ENCODE measurements around the gene GMCL2. TPM values are rescaled to one million over a fixed set of nuclear protein-coding genes. Genes with fewer than 3 reads are reported as not detected.
A peak's percentile ranks its signal among the peaks of the same experiment; 100 is the strongest.

GMCL2 gene
- total and polyA plus RNA-seq, 4 donors: not detected

- H3K4me1 ChIP-seq (ENCODE audit: control insufficient read depth in 4 of 4, insufficient read depth in 4 of 4, low read length in 3 of 4): peaks cover 26 to 66% (median 42%) of the 10 kb centered on the region in 4 donors
- TF ChIP-seq YY1 (IDR thresholded peaks at IDR 0.05): no peak
- TF ChIP-seq SP1 (IDR thresholded peaks at IDR 0.05): no peak
- no peak for TF ChIP-seq MAX (IDR thresholded peaks at IDR 0.05)
- TF ChIP-seq TAF1 (conservative IDR thresholded peaks at IDR 0.05): no peak
- TF ChIP-seq ATF3 (IDR thresholded peaks at IDR 0.05): no peak
- H3K9ac ChIP-seq (ENCODE audit: low read depth in 1 of 2, low read length in 2 of 2): peak overlapping the region; percentile 87 to 99
- H3K27me3 ChIP-seq (ENCODE audit: control insufficient read depth in 4 of 4, insufficient read depth in 4 of 4, low read length in 3 of 4): no peaks in the 10 kb centered on the region
- no peaks in the 10 kb centered on the region for H3K9me3 ChIP-seq (ENCODE audit: control insufficient read depth in 4 of 4, low read length in 3 of 4)
- peak overlapping the region; percentile 96 to 99 for H3K27ac ChIP-seq (ENCODE audit: low read depth in 1 of 2, low read length in 2 of 2)
- no peak for DNase-seq (ENCODE audit: low spot score)
- peaks cover 2 to 25% (median 19%) of the 10 kb centered on the region in 4 donors for H3K36me3 ChIP-seq (ENCODE audit: control insufficient read depth in 4 of 4, insufficient read depth in 3 of 4, low read depth in 1 of 4, low read length in 3 of 4)
- H3K4me3 ChIP-seq (ENCODE audit: low read depth in 1 of 3, low read length in 3 of 3): peak overlapping the region; percentile 78 to 81 (median 80)
- WGBS: 17% methylated on average over 21 of the region's 21 CpGs
Observed at GRCh38 chr5:178231539-178232123, 44.5 kb upstream of the GMCL2 start.

- Histone ChIP-seq H3K27me3 (ENCODE audit: control insufficient read depth in 4 of 4, insufficient read depth in 4 of 4, low read length in 3 of 4) (no peaks in the 10 kb centered on the region), H3K9me3 (ENCODE audit: control insufficient read depth in 4 of 4, low read length in 3 of 4) (no peaks in the 10 kb centered on the region), H3K36me3 (ENCODE audit: control insufficient read depth in 4 of 4, insufficient read depth in 3 of 4, low read depth in 1 of 4, low read length in 3 of 4) (peaks cover 2 to 25% (median 19%) of the 10 kb centered on the region in 4 donors), H3K4me1 (ENCODE audit: control insufficient read depth in 4 of 4, insufficient read depth in 4 of 4, low read length in 3 of 4) (peaks cover 26 to 63% (median 38%) of the 10 kb centered on the region in 4 donors), H3K4me3 (ENCODE audit: low read depth in 1 of 3, low read length in 3 of 3) (peak overlapping the region; percentile 78 to 81 (median 80)), H3K27ac (ENCODE audit: low read depth in 1 of 2, low read length in 2 of 2) (peak overlapping the region; percentile 96 to 99), H3K9ac (ENCODE audit: low read depth in 1 of 2, low read length in 2 of 2) (peak overlapping the region; percentile 87 to 99)
- WGBS: 23% methylated on average over 9 of the region's 9 CpGs
- no peak for DNase-seq (ENCODE audit: low spot score)
- no peak for TF ChIP-seq TAF1 (conservative IDR thresholded peaks at IDR 0.05)
- TF ChIP-seq ZBTB33 (IDR thresholded peaks at IDR 0.05): peak; percentile 78
- TF ChIP-seq SP1 (IDR thresholded peaks at IDR 0.05): peak; percentile 88
- no peak for TF ChIP-seq NR2F2 (IDR thresholded peaks at IDR 0.05)
- no peak for TF ChIP-seq CTCF (IDR thresholded peaks at IDR 0.05; ENCODE audit: low read depth, low read length, missing input control)
- peak; percentile 94 to 96 for TF ChIP-seq RXRA (IDR thresholded peaks at IDR 0.05)
- TF ChIP-seq EGR1 (IDR thresholded peaks at IDR 0.05; ENCODE audit: low read depth in 2 of 2): no peak
- peak; percentile 95 for TF ChIP-seq ATF3 (IDR thresholded peaks at IDR 0.05)
- peak; percentile 55 for TF ChIP-seq HNF4G (IDR thresholded peaks at IDR 0.05)
- no peak for TF ChIP-seq FOXA2 (IDR thresholded peaks at IDR 0.05)
- TF ChIP-seq HNF4A (conservative IDR thresholded peaks at IDR 0.05): peak; percentile 92 to 95
- peak; percentile 72 for TF ChIP-seq REST (IDR thresholded peaks at IDR 0.05)
- TF ChIP-seq MAX (IDR thresholded peaks at IDR 0.05): peak; percentile 63
- TF ChIP-seq JUND (IDR thresholded peaks at IDR 0.05): peak; percentile 88 to 89
- peak; percentile 64 for TF ChIP-seq YY1 (IDR thresholded peaks at IDR 0.05)
Observed at GRCh38 chr5:178230879-178231538, 43.8 kb upstream of the GMCL2 start.

Measured in liver (tissue), 9 donors.